Prostate gland (tissue), 2 donors: ENCODE results near the gene MBOAT2. TPM values are rescaled to one million over a fixed set of nuclear protein-coding genes. Genes with fewer than 3 reads are reported as not detected.

Experiments
- DNase-seq: peaks from one replicate; pipeline ENCODE4 v3.0.0-alpha.2; 2019; ENCODE audit warnings: low spot score
- H3K27ac ChIP-seq, 2 donors: fragments of 200-600 bp; sonication (generic); 2 replicates each; pipeline ENCODE4 v1.5.1; 2017 to 2019
- H3K27me3 ChIP-seq: fragments of 200-600 bp; sonication (generic); replicated peaks from 2 replicates; pipeline ENCODE4 v1.5.1; 2019; ENCODE audit not compliant: insufficient read depth
- H3K36me3 ChIP-seq, 2 donors: fragments of 200-600 bp; sonication (generic); 1 replicate in 1 of 2; 2 replicates in 1 of 2; pipeline versions ENCODE4 v1.5.1 to v1.8.1; 2017 to 2019
- H3K4me1 ChIP-seq: fragments of 200-600 bp; sonication (generic); replicated peaks from 2 replicates; pipeline ENCODE4 v1.5.1; 2019
- H3K4me3 ChIP-seq, 2 donors: fragments of 200-600 bp; sonication (generic); 2 replicates each; pipeline ENCODE4 v1.5.1; 2017 to 2019
- H3K9me3 ChIP-seq: fragments of 200-600 bp; sonication (generic); 2 replicates; pipeline ENCODE4 v1.5.1; 2017
- POLR2A ChIP-seq: fragments of 450-650 bp; IDR thresholded peaks from one replicate; pipeline ENCODE4 v1.6.1; 2016; ENCODE audit warnings: antibody characterized with exemption, mild to moderate bottlenecking
- POLR2AphosphoS5 ChIP-seq: sonication (generic); formaldehyde crosslinking; IDR thresholded peaks from one replicate; pipeline ENCODE4 v1.6.1; 2017; ENCODE audit warnings: antibody characterized with exemption
- WGBS: methylation state at CpG from one replicate; pipeline ENCODE4 v1.1.5; 2018; 5-methylcytosine and 5-hydroxymethylcytosine counted together
- intact Hi-C: fragments of 100-400 bp; cut with DNase I; formaldehyde crosslinking; loops from one replicate; pipeline ENCODE4 v1.14.2; 2022
- total RNA-seq, 2 donors: library from RNA; depleted of rRNA; stranded (reverse); fragments of >200 nt; gene quantifications; one replicate each; pipeline ENCODE4 v1.1.0, GENCODE V29; 2016
- TF ChIP-seq, protein P1 (sequence below), 4 experiments: fragments of 200-600 bp in 2 of 4; fragments of 450-650 bp in 2 of 4; sonication (generic) in 2 of 4; IDR thresholded peaks; 1 replicate in 3 of 4; 2 replicates in 1 of 4; pipeline ENCODE4 v1.5.1; 2016 to 2019; ENCODE audit warnings: antibody characterized with exemption in 4 of 4, mild to moderate bottlenecking in 2 of 4, moderate library complexity in 2 of 4

MBOAT2 gene
- total RNA-seq, 2 donors from 2014 or later, result 20.3 to 40.2 TPM

- intact Hi-C loops, result no loop called here
- WGBS, result 85% methylated on average over 6 of the region's 6 CpGs
- no peak for DNase-seq
These were observed 197.9 kb downstream of the MBOAT2 start for GRCh38 chr2:8805278-8806210.

GRCh38 chr2:8803658-8804379 is 199.7 kb downstream of the MBOAT2 start:
- H3K36me3 ChIP-seq, result peaks cover 0 to 5% of the 10 kb centered on the region in 2 donors
- TF ChIP-seq POLR2AphosphoS5 (peak; percentile 85), POLR2A (no peak)
- TF ChIP-seq, protein P1, sequence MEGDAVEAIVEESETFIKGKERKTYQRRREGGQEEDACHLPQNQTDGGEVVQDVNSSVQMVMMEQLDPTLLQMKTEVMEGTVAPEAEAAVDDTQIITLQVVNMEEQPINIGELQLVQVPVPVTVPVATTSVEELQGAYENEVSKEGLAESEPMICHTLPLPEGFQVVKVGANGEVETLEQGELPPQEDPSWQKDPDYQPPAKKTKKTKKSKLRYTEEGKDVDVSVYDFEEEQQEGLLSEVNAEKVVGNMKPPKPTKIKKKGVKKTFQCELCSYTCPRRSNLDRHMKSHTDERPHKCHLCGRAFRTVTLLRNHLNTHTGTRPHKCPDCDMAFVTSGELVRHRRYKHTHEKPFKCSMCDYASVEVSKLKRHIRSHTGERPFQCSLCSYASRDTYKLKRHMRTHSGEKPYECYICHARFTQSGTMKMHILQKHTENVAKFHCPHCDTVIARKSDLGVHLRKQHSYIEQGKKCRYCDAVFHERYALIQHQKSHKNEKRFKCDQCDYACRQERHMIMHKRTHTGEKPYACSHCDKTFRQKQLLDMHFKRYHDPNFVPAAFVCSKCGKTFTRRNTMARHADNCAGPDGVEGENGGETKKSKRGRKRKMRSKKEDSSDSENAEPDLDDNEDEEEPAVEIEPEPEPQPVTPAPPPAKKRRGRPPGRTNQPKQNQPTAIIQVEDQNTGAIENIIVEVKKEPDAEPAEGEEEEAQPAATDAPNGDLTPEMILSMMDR (IDR thresholded peaks at IDR 0.05), result peak in 2 of 4 experiments; percentile 8 to 23
- peak; percentile 69 for DNase-seq
- H3K4me1 ChIP-seq, result no peaks in the 10 kb centered on the region
- H3K9me3 ChIP-seq, result no peaks in the 10 kb centered on the region
- no peaks in the 10 kb centered on the region for H3K27me3 ChIP-seq
- WGBS, result 54% methylated on average over 3 of the region's 3 CpGs
- no peak overlapping the region for H3K27ac ChIP-seq
- intact Hi-C loops, result no loop called here
- H3K4me3 ChIP-seq, result no peak overlapping the region

More at GRCh38 chr2:8805278-8806210, 197.9 kb downstream of the MBOAT2 start:
- no peaks in the 10 kb centered on the region for H3K9me3 ChIP-seq
- no peak overlapping the region for H3K27ac ChIP-seq
- no peaks in the 10 kb centered on the region for H3K27me3 ChIP-seq
- peaks cover 0 to 5% of the 10 kb centered on the region in 2 donors for H3K36me3 ChIP-seq
- H3K4me3 ChIP-seq, result no peak overlapping the region
- TF ChIP-seq POLR2A (no peak), POLR2AphosphoS5 (no peak)
- TF ChIP-seq, protein P1 (IDR thresholded peaks at IDR 0.05), result no peak
- no peaks in the 10 kb centered on the region for H3K4me1 ChIP-seq

- Histone ChIP-seq H3K9me3 (no peaks in the 10 kb centered on the region), H3K4me3 (no peak overlapping the region), H3K36me3 (peaks cover 0 to 5% of the 10 kb centered on the region in 2 donors), H3K27ac (no peak overlapping the region), H3K4me1 (no peaks in the 10 kb centered on the region), H3K27me3 (no peaks in the 10 kb centered on the region)
- no peak for TF ChIP-seq POLR2A
- TF ChIP-seq, protein P1 (IDR thresholded peaks at IDR 0.05), result no peak
- TF ChIP-seq POLR2AphosphoS5, result no peak
- intact Hi-C loops, result no loop called here
- no peak for DNase-seq
- 81% methylated on average over 3 of the region's 3 CpGs for WGBS
These were observed 200.7 kb downstream of the MBOAT2 start for GRCh38 chr2:8802741-8803140.

Other genes starting within 250 kb of the MBOAT2 start
- gene KIDINS220, start 166.1 kb downstream of the MBOAT2 start, total RNA-seq, result 10 to 100 TPM; 46.2 to 84.5 TPM
- 10 to 100 TPM in 1 of 2 donors, 1 to 10 TPM in 1; 9.2 to 17.8 TPM for gene ASAP2, start 203.1 kb upstream of the MBOAT2 start, total RNA-seq